Right hindlimb (tissue), 1 donor: ENCODE measurements around the gene DONSON.

Source experiments
- DNase-seq: peaks from one replicate; pipeline ENCODE4 v3.0.0-alpha.2; 2018

The DONSON gene

GRCh38 chr21:33541105-33541711, 47.3 kb downstream of the DONSON start:
- no peak for DNase-seq

GRCh38 chr21:33540711-33541104, 47.8 kb downstream of the DONSON start:
- DNase-seq, result no peak

GRCh38 chr21:33539616-33540015, 48.9 kb downstream of the DONSON start:
- no peak for DNase-seq

- no peak for DNase-seq
Observed at GRCh38 chr21:33537212-33537611, 51.3 kb downstream of the DONSON start.

- no peak for DNase-seq
Observed at GRCh38 chr21:33531007-33531406, 57.5 kb downstream of the DONSON start.
